Gastrocnemius medialis (tissue), 4 donors: ENCODE data around the gene TMOD3.

Experiments used
- CTCF ChIP-seq, 5 experiments: fragments of 450-650 bp in 3 of 5; fragments of 200-600 bp in 2 of 5; sonication (generic) in 2 of 5; IDR thresholded peaks in 4 of 5; conservative IDR thresholded peaks in 1 of 5; 1 replicate in 4 of 5; 2 replicates in 1 of 5; pipeline ENCODE4 v1.5.1; 2016 to 2019; ENCODE audit warnings: antibody characterized with exemption in 5 of 5, mild to moderate bottlenecking in 3 of 5, moderate library complexity in 3 of 5
- POLR2A ChIP-seq, 2 donors: fragments of 450-650 bp; IDR thresholded peaks; one replicate each; pipeline ENCODE4 v1.6.1; 2017; ENCODE audit warnings: antibody characterized with exemption in 2 of 2, mild to moderate bottlenecking in 2 of 2, moderate library complexity in 2 of 2

GRCh38 chr15:51912528-51912927 is 83.1 kb downstream of the TMOD3 start:
- no peak for TF ChIP-seq CTCF (IDR thresholded peaks at IDR 0.05 in 4 of 5, conservative IDR thresholded peaks at IDR 0.05 in 1 of 5)
- TF ChIP-seq POLR2A (IDR thresholded peaks at IDR 0.05) = no peak
